ENCODE data around the gene ZNRF3. TPM values are rescaled to one million over a fixed set of nuclear protein-coding genes. Genes with fewer than 3 reads are reported as not detected.

ZNRF3 gene
- total and polyA plus RNA-seq, 2 experiments from 2014 or later, result 11.1 to 32.2 TPM

GRCh38 chr22:28921585-28921879 is 38.2 kb downstream of the ZNRF3 start:
- no peak overlapping the region for H3K4me2 ChIP-seq
- H3K27ac Mint-ChIP-seq, result no peak overlapping the region

More at GRCh38 chr22:28921585-28921879, 38.2 kb downstream of the ZNRF3 start:
- H3K79me2 ChIP-seq (replicated peaks; ENCODE audit: insufficient read depth), result peaks cover 100% of the 10 kb centered on the region
- H3K36me3 Mint-ChIP-seq (ENCODE audit: low read depth), result no peaks in the 10 kb centered on the region
- no peaks in the 10 kb centered on the region for H3K27me3 Mint-ChIP-seq (ENCODE audit: insufficient read depth, low read depth, poor library complexity)
- no peaks in the 10 kb centered on the region for H3K9me2 ChIP-seq (ENCODE audit: insufficient read depth)
- H3K27me3 ChIP-seq (ENCODE audit: insufficient read depth), result no peaks in the 10 kb centered on the region
- no peak for TF ChIP-seq REST (IDR thresholded peaks at IDR 0.05; ENCODE audit: unreplicated experiment)
- no peak for TF ChIP-seq CREB1 (CRISPR knock-in tag; IDR thresholded peaks at IDR 0.05; ENCODE audit: low read depth)
- TF ChIP-seq STAT1 (IDR thresholded peaks at IDR 0.05; ENCODE audit: unreplicated experiment), result no peak
- TF ChIP-seq ZNF331 (CRISPR knock-in tag; IDR thresholded peaks at IDR 0.05; ENCODE audit: low read depth), result no peak
- no peak for TF ChIP-seq JUNB (IDR thresholded peaks at IDR 0.05; ENCODE audit: unreplicated experiment)
- no peak for TF ChIP-seq ZNF114 (CRISPR knock-in tag; IDR thresholded peaks at IDR 0.05)
- TF ChIP-seq ZNF462 (CRISPR knock-in tag; IDR thresholded peaks at IDR 0.05), result no peak
- no peak for TF ChIP-seq EZH2phosphoT487 (IDR thresholded peaks at IDR 0.05; ENCODE audit: unreplicated experiment)
- no peak for TF ChIP-seq EZH2 (IDR thresholded peaks at IDR 0.05; ENCODE audit: low read depth, unreplicated experiment)
- H3K4me3 Mint-ChIP-seq, result no peak overlapping the region
- H3K4me1 Mint-ChIP-seq, result peaks cover 73% of the 10 kb centered on the region
- H4K20me1 ChIP-seq (replicated peaks; ENCODE audit: insufficient read depth), result peaks cover 43% of the 10 kb centered on the region
- no peak overlapping the region for H3K4me3 ChIP-seq
- DNase-seq (ENCODE audit: low spot score) (no peak), ATAC-seq (no peak)
- H2AFZ ChIP-seq, result no peak overlapping the region
- H3K9me3 Mint-ChIP-seq, result no peaks in the 10 kb centered on the region
- peaks cover 70% of the 10 kb centered on the region for H3K4me1 ChIP-seq (ENCODE audit: insufficient read depth)
- no peaks in the 10 kb centered on the region for H3K36me3 ChIP-seq (ENCODE audit: insufficient read depth)
- peaks cover 6% of the 10 kb centered on the region for H3F3A ChIP-seq (replicated peaks; ENCODE audit: low read depth)
- peak overlapping the region; percentile 30; the same call in 1 of the 2 replicates for H3K27ac ChIP-seq (ENCODE audit: low read depth)
